GM19467 (cell line): ENCODE measurements around the gene PADI4.
"Not testable (repeated sequence)": the region's sequence is repeated elsewhere in the genome, so short reads cannot be mapped to it uniquely, and the experiment has no call there.

Source experiments
- ATAC-seq: cut with Tn5 transposase; IDR thresholded peaks from one replicate; pipeline ENCODE4 v1.9.1; 2021; ENCODE audit warnings: mild to moderate bottlenecking, moderate library complexity; ENCODE audit not compliant: unreplicated experiment

Gene PADI4

DNA sequence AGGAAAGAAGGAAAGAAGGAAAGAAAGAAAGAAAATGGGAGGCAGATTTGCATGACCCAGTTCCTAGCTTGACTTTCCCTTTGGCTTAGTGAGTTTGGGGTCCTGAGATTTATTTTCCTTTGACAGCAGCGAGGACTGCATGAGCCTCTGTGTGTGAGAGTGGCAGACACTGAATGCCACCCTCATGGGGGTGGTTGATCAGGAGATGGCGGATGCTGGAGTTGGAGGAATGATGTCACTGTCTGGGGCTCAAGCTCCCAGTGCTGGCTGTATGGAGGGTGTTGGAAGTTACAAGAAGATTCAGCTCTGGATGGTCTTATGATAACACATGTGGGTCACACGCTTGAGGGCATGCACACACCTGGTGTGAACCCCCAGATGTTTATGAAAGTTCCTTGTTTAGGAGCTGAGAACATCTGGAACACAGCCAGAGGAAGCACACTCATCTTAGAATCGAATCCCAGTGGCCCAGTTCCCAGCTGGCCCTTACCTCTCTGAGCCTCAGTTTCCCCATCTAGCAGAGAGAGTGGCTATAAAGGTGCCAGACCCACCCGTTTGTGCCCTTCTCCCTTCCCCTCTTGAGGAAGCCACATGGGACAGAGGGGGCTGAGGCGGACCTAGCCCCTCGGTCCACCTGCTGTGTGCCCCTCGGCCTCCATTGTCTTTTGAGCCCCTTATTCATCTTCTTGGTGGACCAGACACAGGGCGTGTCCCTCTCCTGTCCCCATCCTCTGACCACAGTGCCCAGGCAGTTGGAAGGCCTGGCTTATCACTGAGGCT lies 5.7 kb downstream of the PADI4 start:
- ATAC-seq, result no peak

GRCh38 chr1:17314491-17314971 lies 6.5 kb downstream of the PADI4 start:
- ATAC-seq, result no peak

- no peak for ATAC-seq
Measured at GRCh38 chr1:17315542-17316130, 7.6 kb downstream of the PADI4 start.

DNA sequence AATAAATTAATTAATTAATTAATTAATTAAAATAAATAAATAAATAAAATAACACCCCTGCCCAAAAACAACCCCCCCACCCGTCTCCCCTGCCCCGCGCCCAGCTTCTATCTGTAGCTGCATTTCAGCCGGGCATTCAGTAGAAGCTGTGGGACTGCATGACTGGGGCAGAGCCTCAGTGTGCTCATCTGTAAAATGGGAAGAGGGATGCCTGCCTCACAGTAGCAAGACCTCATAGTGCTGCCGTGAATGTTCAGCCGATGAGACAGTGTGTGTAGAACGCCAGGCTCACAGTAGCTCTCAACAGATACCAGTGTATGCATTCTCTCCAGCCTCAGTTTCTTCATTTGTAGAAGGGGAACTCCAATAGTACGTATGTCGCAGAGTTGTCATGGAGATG lies 8.7 kb downstream of the PADI4 start:
- no peak for ATAC-seq

- ATAC-seq, result no peak
Measured at GRCh38 chr1:17318262-17318661, 10.3 kb downstream of the PADI4 start.

- no peak for ATAC-seq
Measured at GRCh38 chr1:17319561-17320350, 11.8 kb downstream of the PADI4 start.

GRCh38 chr1:17321857-17322390 lies 13.9 kb downstream of the PADI4 start:
- ATAC-seq, result not testable (repeated sequence)

- ATAC-seq, result no peak
Measured at GRCh38 chr1:17328855-17329254, 20.9 kb downstream of the PADI4 start.

- no peak for ATAC-seq
Measured at GRCh38 chr1:17329610-17330009, 21.6 kb downstream of the PADI4 start.

DNA sequence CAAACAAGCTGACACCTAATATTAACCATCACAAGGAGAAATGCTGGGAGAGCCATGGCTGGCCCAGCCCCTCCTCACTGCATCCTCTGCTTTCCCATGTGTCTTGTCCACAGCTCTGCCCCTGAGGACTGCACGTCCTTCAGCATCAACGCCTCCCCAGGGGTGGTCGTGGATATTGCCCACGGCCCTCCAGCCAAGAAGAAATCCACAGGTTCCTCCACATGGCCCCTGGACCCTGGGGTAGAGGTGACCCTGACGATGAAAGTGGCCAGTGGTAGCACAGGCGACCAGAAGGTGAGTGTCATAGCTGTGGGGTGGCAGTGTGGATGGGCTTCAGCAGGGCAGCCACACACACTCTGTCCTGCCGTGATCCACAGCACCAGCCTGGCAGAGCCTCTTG lies 22.9 kb downstream of the PADI4 start:
- no peak for ATAC-seq

DNA sequence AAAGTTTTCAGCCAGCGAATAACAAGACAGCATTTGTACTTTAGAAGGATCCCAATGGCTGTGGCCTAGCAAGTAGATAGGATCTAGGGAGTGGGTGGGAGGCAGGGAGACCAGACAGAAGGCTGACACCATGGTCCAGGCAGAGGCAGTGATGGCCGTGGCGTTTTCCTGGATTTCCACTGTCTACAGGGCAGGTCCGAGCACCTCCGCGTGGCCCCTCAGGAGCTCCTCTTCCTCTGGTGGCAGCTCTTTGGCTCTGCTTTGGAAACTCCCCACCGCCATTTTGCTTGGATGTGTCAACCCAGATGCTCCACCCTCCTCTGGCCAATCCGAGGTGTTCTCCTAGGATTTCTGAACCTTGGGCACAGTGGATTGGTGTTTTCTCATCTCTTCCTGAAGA lies 25.1 kb downstream of the PADI4 start:
- no peak for ATAC-seq

DNA sequence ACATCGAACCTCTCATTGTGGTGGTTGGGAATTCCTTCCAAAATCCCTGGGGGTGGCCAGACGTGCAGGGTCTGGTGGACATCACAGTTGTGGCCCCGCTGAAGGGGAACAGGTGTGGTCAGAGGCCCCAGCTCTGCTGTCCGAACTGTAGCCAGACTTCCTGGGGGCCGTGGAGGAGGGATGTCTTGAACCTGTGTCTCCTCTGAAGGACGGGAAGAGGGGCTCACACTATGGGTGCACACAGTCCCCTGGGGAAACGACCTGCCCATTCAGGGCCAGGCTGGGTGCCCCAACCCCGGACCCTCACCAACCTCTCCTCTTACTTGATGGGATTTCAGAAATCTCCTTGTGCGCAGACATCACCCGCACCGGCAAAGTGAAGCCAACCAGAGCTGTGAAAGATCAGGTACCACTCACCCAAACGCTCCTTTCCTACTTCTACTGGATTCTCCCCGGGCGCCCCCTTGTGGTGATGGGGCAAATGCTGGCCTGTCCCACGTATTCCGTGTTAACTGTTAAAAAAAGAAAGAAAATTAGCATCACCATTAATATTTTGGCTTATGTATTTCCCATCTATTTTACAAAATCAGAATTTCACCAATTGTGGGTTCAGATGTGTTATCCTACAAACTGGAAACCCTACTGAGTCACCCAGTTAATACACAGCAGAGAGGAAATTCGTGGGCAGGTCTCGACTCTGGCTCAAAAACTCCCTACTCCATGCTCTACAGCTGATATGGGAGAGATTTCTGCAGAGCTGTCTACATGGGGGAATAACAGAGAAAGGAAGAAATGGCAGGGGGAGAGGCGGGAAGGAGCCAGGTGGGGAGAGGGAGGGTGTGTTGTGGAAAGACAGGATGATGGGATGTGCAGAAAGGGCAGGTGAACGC lies 28.1 kb downstream of the PADI4 start:
- no peak for ATAC-seq

- no peak for ATAC-seq
Measured at GRCh38 chr1:17338706-17339493, 30.9 kb downstream of the PADI4 start.

- no peak for ATAC-seq
Measured at GRCh38 chr1:17339521-17339920, 31.5 kb downstream of the PADI4 start.

GRCh38 chr1:17340358-17340757 lies 32.4 kb downstream of the PADI4 start:
- ATAC-seq, result no peak

GRCh38 chr1:17342014-17342441 lies 34.0 kb downstream of the PADI4 start:
- no peak for ATAC-seq

DNA sequence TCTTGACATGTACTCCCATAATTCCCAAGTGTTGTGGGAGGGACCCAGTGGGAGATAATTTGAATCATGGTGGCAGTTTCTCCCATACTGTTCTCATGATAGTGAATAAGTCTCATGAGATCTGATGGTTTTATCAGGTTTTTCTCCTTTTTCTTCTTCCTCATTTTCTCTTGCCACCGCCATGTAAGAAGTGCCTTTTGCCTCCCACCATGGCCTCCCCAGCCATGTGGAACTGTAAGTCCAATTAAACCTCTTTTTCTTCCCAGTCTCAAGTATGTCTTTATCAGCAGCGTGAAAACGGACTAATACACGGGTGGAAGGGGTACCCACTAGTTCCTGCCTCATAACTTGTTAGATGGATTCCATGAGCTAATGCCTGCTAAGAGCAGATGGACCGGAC lies 37.5 kb downstream of the PADI4 start:
- ATAC-seq, result not testable (repeated sequence)

GRCh38 chr1:17346046-17346789 lies 38.2 kb downstream of the PADI4 start:
- no peak for ATAC-seq
